PFSK-1 (cell line): ENCODE results near the gene AADAT.

ENCODE experiments used
- POLR2AphosphoS5 ChIP-seq: IDR thresholded peaks from 2 replicates; pipeline ENCODE4 v1.6.1; 2012; ENCODE audit warnings: low read depth, mild to moderate bottlenecking, control low read depth, low read length, moderate library complexity
- REST ChIP-seq, 2 experiments: IDR thresholded peaks; 2 replicates each; pipeline versions ENCODE4 v1.6.1 to v1.8.0; 2011 to 2012; ENCODE audit warnings: low read depth in 2 of 2, low read length in 2 of 2, control low read depth in 1 of 2, inconsistent platforms in 1 of 2, mild to moderate bottlenecking in 1 of 2, moderate library complexity in 1 of 2; ENCODE audit not compliant: insufficient read depth in 1 of 2
- TAF1 ChIP-seq: IDR thresholded peaks from 2 replicates; pipeline ENCODE4 v1.6.1; 2012; ENCODE audit warnings: low read length, control low read depth, borderline replicate concordance; ENCODE audit not compliant: insufficient read depth

DNA sequence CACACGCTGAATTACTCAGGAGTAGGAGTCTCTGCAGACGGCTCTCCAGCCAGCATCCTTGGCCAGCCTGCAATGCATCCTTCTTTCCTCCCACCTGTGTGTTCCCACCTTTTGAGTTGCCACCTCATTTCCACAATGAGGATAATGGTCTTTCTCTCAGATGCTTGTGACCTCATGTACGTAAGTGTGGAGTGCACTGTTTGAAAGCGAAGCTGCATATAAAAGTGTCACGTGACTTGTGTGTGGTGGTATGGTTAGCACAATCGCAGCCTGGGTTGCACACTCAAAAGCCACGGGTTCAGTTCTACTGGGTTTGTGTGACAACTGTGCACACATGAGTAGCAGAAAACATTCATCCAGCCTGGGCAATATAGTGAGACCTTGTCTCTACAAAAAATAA is 51.5 kb downstream of the AADAT start:
- TF ChIP-seq TAF1: no peak
- no peak for TF ChIP-seq POLR2AphosphoS5
- TF ChIP-seq REST (IDR thresholded peaks at IDR 0.05; ENCODE audit: insufficient read depth in 1 of 2, low read depth in 2 of 2, low read length in 2 of 2): no peak
